Measurements from ENCODE around the gene CAMSAP1.

CAMSAP1 gene

DNA sequence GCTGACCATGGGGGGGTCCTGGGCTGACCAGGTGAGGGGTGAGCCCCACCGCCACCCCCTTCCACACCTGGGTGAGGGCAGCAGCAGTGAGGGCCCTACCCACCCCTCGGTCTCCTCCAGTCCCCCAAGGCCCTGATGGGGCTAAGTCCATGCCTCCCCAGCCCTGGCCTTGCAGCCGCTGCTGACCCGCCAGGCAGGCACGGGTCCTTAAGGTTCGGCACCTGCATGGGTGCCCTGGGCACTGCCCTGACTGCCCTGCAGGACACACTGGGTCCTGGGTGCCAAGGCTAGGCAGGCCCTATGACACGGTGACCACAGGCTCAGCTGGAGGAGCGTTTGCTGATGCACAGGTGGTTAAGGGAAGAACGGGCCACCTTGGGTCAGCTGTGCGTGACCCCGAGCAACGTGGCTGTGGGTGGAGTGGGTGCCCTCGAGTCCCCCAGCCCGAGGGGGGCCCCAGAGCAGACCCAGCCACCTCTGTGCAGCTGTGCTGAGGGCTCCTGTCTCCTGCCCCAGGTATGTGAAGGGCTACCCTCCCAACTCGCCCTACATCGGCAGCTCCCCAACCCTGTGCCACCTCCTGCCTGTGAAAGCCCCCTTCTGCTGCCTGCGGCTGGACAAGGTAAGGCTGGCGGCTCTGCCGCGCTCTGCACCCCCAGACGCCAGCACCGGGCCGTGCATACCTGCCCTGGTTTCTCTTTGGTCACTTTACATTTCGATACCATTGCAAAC lies 132.4 kb downstream of the CAMSAP1 start:
- DNase-seq (ENCODE audit: insufficient read length, low spot score) (no peak), FAIRE-seq (no peak)
- no peak for TF ChIP-seq CTCF (IDR thresholded peaks at IDR 0.05; ENCODE audit: insufficient read depth, missing control alignments)

DNA sequence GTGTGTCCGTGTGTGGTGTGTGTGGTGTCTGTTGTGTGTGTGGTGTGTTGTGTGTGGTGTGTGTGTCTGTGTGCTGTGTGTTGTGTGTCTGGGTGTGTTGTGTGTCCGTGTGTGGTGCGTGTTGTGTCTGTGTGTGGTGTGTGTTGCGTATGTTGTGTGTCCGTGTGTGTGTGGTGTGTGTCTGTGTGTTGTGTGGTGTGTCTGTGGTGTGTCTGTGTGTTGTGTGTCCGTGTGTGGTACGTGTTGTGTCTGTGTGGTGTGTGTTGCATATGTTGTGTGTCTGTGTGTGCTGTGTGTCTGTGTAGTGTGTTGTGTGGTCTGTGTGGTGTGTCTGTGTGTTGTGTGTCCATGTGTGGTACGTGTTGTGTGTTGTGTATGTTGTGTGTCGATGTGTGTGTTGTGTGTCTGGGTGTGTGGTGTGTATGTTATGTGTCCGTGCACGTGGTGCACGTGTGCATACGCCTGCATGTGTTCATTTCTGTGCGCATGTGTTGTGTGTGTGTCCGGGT lies 133.1 kb downstream of the CAMSAP1 start:
- TF ChIP-seq CTCF (IDR thresholded peaks at IDR 0.05; ENCODE audit: insufficient read depth, missing control alignments), result no peak
- FAIRE-seq, result no peak
- DNase-seq (ENCODE audit: insufficient read length, low spot score), result no peak

- FAIRE-seq (no peak), DNase-seq (ENCODE audit: insufficient read length, low spot score) (no peak)
- TF ChIP-seq CTCF (IDR thresholded peaks at IDR 0.05; ENCODE audit: insufficient read depth, missing control alignments), result no peak
Observed at GRCh38 chr9:135773530-135774238, 133.7 kb downstream of the CAMSAP1 start.

- DNase-seq (ENCODE audit: insufficient read length, low spot score) (no peak), FAIRE-seq (no peak)
- TF ChIP-seq CTCF (IDR thresholded peaks at IDR 0.05; ENCODE audit: insufficient read depth, missing control alignments), result no peak
Observed at GRCh38 chr9:135772702-135773493, 134.4 kb downstream of the CAMSAP1 start.

DNA sequence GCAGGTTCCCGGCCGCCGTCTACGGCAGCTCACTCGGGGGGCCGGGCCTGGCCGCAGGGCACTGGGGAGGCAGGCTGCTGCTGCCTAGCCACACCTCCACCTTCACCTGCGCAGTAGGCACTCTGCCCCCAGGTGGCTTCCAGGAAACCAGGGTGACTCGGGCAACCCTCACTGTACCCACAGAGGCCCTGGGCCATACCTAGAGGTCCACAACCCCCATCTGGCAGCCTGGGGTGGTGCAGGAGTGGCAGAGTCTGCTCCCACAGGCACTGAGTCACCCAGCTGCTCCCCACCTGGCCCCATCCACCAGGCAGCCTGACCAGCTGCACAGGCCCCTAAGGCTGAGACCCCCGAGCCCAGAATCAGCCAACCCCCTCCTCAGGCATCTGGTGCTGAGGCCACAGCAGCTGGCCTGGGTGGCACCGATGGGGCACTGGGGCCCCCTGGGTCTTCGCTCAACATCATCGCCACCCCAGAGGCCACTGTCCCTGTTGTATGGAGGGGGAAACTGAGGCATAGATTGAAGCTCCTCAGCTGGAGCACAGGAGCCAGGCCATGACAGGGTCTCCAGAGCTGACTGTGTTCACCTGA lies 135.2 kb downstream of the CAMSAP1 start:
- DNase-seq (ENCODE audit: insufficient read length, low spot score) (no peak), FAIRE-seq (no peak)
- no peak for TF ChIP-seq CTCF (IDR thresholded peaks at IDR 0.05; ENCODE audit: insufficient read depth, missing control alignments)

- TF ChIP-seq CTCF (IDR thresholded peaks at IDR 0.05; ENCODE audit: insufficient read depth, missing control alignments), result no peak
- no peak for FAIRE-seq
- no peak for DNase-seq (ENCODE audit: insufficient read length, low spot score)
Observed at GRCh38 chr9:135771401-135772051, 135.8 kb downstream of the CAMSAP1 start.
